ENCODE measurements around the gene UBE2D2. TPM values are rescaled to one million over a fixed set of nuclear protein-coding genes. Genes with fewer than 3 reads are reported as not detected.
A peak's percentile ranks its signal among the peaks of the same experiment; 100 is the strongest.

UBE2D2 gene
- total and polyA plus RNA-seq, 10 of the 15 experiments (the other 5 are each of a cell fraction or from before 2014, with no cell fraction given) = 58.6 to 245 (median 128) TPM

- TF ChIP-seq RFX5 (IDR thresholded peaks at IDR 0.05; ENCODE audit: low read depth, low read length) (no peak), KLF5 (IDR thresholded peaks at IDR 0.05; ENCODE audit: partially characterized antibody) (no peak), RB1 (IDR thresholded peaks at IDR 0.05; ENCODE audit: borderline replicate concordance) (no peak), ZNF687 (IDR thresholded peaks at IDR 0.05) (peak; percentile 78), POLR2AphosphoS2 (IDR thresholded peaks at IDR 0.05; ENCODE audit: low read depth, low read length) (no peak), MLLT1 (IDR thresholded peaks at IDR 0.05) (no peak), ATF2 (IDR thresholded peaks at IDR 0.05; ENCODE audit: low read length) (no peak), HCFC1 (IDR thresholded peaks at IDR 0.05; ENCODE audit: low read length) (no peak), RAD51 (IDR thresholded peaks at IDR 0.05) (no peak), SMC3 (IDR thresholded peaks at IDR 0.05; ENCODE audit: borderline replicate concordance, low read length) (no peak), GABPA (IDR thresholded peaks at IDR 0.05; ENCODE audit: low read depth) (no peak), YY1 (IDR thresholded peaks at IDR 0.05; ENCODE audit: low read depth, low read length) (no peak), IKZF1 (conservative IDR thresholded peaks at IDR 0.05) (peak; percentile 84), JUND (IDR thresholded peaks at IDR 0.05; ENCODE audit: low read depth, low read length) (peak; percentile 33; the same call in 1 of the 2 replicates), SMAD5 (IDR thresholded peaks at IDR 0.05; ENCODE audit: low read depth) (no peak), STAT3 (IDR thresholded peaks at IDR 0.05; ENCODE audit: low read depth, low read length) (no peak), SMARCA5 (IDR thresholded peaks at IDR 0.05) (peak; percentile 85; the same call in 1 of the 2 replicates)
- TF ChIP-seq, protein P1, sequence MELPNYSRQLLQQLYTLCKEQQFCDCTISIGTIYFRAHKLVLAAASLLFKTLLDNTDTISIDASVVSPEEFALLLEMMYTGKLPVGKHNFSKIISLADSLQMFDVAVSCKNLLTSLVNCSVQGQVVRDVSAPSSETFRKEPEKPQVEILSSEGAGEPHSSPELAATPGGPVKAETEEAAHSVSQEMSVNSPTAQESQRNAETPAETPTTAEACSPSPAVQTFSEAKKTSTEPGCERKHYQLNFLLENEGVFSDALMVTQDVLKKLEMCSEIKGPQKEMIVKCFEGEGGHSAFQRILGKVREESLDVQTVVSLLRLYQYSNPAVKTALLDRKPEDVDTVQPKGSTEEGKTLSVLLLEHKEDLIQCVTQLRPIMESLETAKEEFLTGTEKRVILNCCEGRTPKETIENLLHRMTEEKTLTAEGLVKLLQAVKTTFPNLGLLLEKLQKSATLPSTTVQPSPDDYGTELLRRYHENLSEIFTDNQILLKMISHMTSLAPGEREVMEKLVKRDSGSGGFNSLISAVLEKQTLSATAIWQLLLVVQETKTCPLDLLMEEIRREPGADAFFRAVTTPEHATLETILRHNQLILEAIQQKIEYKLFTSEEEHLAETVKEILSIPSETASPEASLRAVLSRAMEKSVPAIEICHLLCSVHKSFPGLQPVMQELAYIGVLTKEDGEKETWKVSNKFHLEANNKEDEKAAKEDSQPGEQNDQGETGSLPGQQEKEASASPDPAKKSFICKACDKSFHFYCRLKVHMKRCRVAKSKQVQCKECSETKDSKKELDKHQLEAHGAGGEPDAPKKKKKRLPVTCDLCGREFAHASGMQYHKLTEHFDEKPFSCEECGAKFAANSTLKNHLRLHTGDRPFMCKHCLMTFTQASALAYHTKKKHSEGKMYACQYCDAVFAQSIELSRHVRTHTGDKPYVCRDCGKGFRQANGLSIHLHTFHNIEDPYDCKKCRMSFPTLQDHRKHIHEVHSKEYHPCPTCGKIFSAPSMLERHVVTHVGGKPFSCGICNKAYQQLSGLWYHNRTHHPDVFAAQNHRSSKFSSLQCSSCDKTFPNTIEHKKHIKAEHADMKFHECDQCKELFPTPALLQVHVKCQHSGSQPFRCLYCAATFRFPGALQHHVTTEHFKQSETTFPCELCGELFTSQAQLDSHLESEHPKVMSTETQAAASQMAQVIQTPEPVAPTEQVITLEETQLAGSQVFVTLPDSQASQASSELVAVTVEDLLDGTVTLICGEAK (IDR thresholded peaks at IDR 0.05; ENCODE audit: borderline replicate concordance) = no peak
- TF ChIP-seq, protein P2, sequence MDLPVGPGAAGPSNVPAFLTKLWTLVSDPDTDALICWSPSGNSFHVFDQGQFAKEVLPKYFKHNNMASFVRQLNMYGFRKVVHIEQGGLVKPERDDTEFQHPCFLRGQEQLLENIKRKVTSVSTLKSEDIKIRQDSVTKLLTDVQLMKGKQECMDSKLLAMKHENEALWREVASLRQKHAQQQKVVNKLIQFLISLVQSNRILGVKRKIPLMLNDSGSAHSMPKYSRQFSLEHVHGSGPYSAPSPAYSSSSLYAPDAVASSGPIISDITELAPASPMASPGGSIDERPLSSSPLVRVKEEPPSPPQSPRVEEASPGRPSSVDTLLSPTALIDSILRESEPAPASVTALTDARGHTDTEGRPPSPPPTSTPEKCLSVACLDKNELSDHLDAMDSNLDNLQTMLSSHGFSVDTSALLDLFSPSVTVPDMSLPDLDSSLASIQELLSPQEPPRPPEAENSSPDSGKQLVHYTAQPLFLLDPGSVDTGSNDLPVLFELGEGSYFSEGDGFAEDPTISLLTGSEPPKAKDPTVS (IDR thresholded peaks at IDR 0.05; ENCODE audit: low read depth, low read length) = no peak
Measured at GRCh38 chr5:139664086-139664693, 103.1 kb downstream of the UBE2D2 start (continued).
